Activated CD8-positive, alpha-beta memory T cell treated with anti-CD3 and anti-CD28 coated beads, Interleukin-2, amount 50 U/mL, for 48 hours (primary cell): Measurements from ENCODE around the gene MDGA2.

Experiments used
- DNase-seq: peaks from one replicate; pipeline ENCODE4 v3.0.0-alpha.2; 2020

Gene MDGA2

GRCh38 chr14:46840944-46841720 lies 834.3 kb downstream of the MDGA2 start:
- DNase-seq: no peak

- DNase-seq: no peak
Measured at GRCh38 chr14:46820291-46820690, 855.1 kb downstream of the MDGA2 start.

GRCh38 chr14:46819117-46819516 lies 856.3 kb downstream of the MDGA2 start:
- DNase-seq: no peak

- DNase-seq: no peak
Measured at GRCh38 chr14:46818147-46818546, 857.3 kb downstream of the MDGA2 start.

- no peak for DNase-seq
Measured at GRCh38 chr14:46793144-46793543, 882.3 kb downstream of the MDGA2 start.
